Stimulated activated CD4-positive, alpha-beta T cell treated with anti-CD3 and anti-CD28 coated beads, Interleukin-2, amount 100 ng/mL, for 48 hours (primary cell): ENCODE measurements around the gene ARL3.
"Not testable (repeated sequence)": the region's sequence is repeated elsewhere in the genome, so short reads cannot be mapped to it uniquely, and the experiment has no call there.

ENCODE experiments used
- DNase-seq, 2 donors: peaks; one replicate each; pipeline ENCODE4 v3.0.0-alpha.2; 2020

Gene ARL3

GRCh38 chr10:102670065-102670670 is 44.0 kb downstream of the ARL3 start:
- DNase-seq: no peak

GRCh38 chr10:102669206-102670064 is 44.8 kb downstream of the ARL3 start:
- DNase-seq: no peak

GRCh38 chr10:102668326-102669107 is 45.7 kb downstream of the ARL3 start:
- no peak for DNase-seq

GRCh38 chr10:102667411-102667810 is 46.8 kb downstream of the ARL3 start:
- DNase-seq: not testable (repeated sequence)

- no peak for DNase-seq
Observed at GRCh38 chr10:102665904-102666509, 48.2 kb downstream of the ARL3 start.

GRCh38 chr10:102661658-102662028 is 52.6 kb downstream of the ARL3 start:
- DNase-seq: no peak

- DNase-seq: peak; percentile 51 to 60
Observed at GRCh38 chr10:102660888-102661657, 53.1 kb downstream of the ARL3 start.

GRCh38 chr10:102658802-102659201 is 55.4 kb downstream of the ARL3 start:
- DNase-seq: no peak

GRCh38 chr10:102657984-102658724 is 56.0 kb downstream of the ARL3 start:
- no peak for DNase-seq

GRCh38 chr10:102657451-102657850 is 56.7 kb downstream of the ARL3 start:
- DNase-seq: no peak

- no peak for DNase-seq
Observed at GRCh38 chr10:102656791-102657371, 57.3 kb downstream of the ARL3 start.

- no peak for DNase-seq
Observed at GRCh38 chr10:102656026-102656425, 58.2 kb downstream of the ARL3 start.

- no peak for DNase-seq
Observed at GRCh38 chr10:102654969-102655368, 59.2 kb downstream of the ARL3 start.

GRCh38 chr10:102654566-102654965 is 59.6 kb downstream of the ARL3 start:
- DNase-seq: no peak

GRCh38 chr10:102653060-102653459 is 61.1 kb downstream of the ARL3 start:
- DNase-seq: no peak

- DNase-seq: no peak
Observed at GRCh38 chr10:102652170-102652916, 61.9 kb downstream of the ARL3 start.

GRCh38 chr10:102651455-102652169 is 62.6 kb downstream of the ARL3 start:
- no peak for DNase-seq

- no peak for DNase-seq
Observed at GRCh38 chr10:102650655-102651454, 63.3 kb downstream of the ARL3 start.
